Measurements from ENCODE around the gene AMPD3. TPM values are rescaled to one million over a fixed set of nuclear protein-coding genes. Genes with fewer than 3 reads are reported as not detected.
A peak's percentile ranks its signal among the peaks of the same experiment; 100 is the strongest.

The AMPD3 gene
- polyA plus RNA-seq, 1 donor (not counting 4 experiments of a cell fraction or from before 2014, with no cell fraction given), result 11.1 TPM

DNA sequence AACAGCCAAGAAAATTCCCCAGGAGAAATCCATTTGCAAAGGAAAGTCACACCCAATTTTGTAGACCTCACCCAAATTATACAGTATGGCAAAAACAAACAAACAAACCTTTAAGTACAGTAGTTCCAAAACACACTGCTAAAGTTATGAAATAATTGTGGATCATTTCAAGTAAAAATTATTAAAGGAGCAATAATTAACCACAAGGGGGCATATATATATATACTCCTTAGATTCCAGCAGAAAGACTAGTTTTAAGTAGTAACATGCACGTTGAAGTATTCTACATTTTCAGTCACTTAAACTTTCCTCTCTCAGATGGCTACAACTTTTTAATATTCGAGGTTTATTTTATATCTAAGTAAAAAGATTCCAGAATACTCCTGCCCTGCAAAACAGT, 59.1 kb downstream of the AMPD3 start:
- TF ChIP-seq EZH2 (IDR thresholded peaks at IDR 0.05; ENCODE audit: low read length), result no peak
- no peak for TF ChIP-seq CTCF (optimal IDR thresholded peaks at IDR 0.05 in 1 of 3, IDR thresholded peaks at IDR 0.05 in 1 of 3, conservative IDR thresholded peaks at IDR 0.05 in 1 of 3; ENCODE audit: extremely low read depth in 1 of 3, insufficient read depth in 2 of 3, low read length in 3 of 3)

GRCh38 chr11:10514709-10515108, 59.6 kb downstream of the AMPD3 start:
- H3K36me3 ChIP-seq (ENCODE audit: control insufficient read depth in 2 of 2, extremely low read depth in 1 of 2, insufficient read depth in 2 of 2, low read length in 2 of 2), result peaks cover 6% of the 10 kb centered on the region in 2 experiments
- no peaks in the 10 kb centered on the region for H3K9me3 ChIP-seq (ENCODE audit: control insufficient read depth, low read depth, low read length)
- no peak overlapping the region for H3K4me3 ChIP-seq (ENCODE audit: control insufficient read depth in 2 of 3, extremely low read depth in 1 of 3, insufficient read depth in 2 of 3, low read depth in 1 of 3, low read length in 3 of 3)
- TF ChIP-seq CTCF (optimal IDR thresholded peaks at IDR 0.05 in 1 of 3, IDR thresholded peaks at IDR 0.05 in 1 of 3, conservative IDR thresholded peaks at IDR 0.05 in 1 of 3; ENCODE audit: extremely low read depth in 1 of 3, insufficient read depth in 2 of 3, low read length in 3 of 3), result no peak
- no peak for TF ChIP-seq EZH2 (IDR thresholded peaks at IDR 0.05; ENCODE audit: low read length)
- H4K20me1 ChIP-seq (ENCODE audit: control insufficient read depth, extremely low read depth, insufficient read depth, low read length), result no peaks in the 10 kb centered on the region
- peaks cover 2% of the 10 kb centered on the region for H3K79me2 ChIP-seq (ENCODE audit: control insufficient read depth, insufficient read depth, low read length)
- no peak overlapping the region for H3K9ac ChIP-seq (ENCODE audit: control insufficient read depth, extremely low read depth, insufficient read depth, low read length)
- dilution Hi-C loops (cut with MboI; ENCODE audit: extremely low pct_ligation_motif_present, low sequenced_read_pairs), result loop anchor here (25.0 kb wide), 1 partner anchor 223 kb away; no protein-coding TSS in a partner anchor
- H3K4me2 ChIP-seq (ENCODE audit: control insufficient read depth, extremely low read depth, insufficient read depth, low read depth, low read length), result no peak overlapping the region
- H3K27me3 ChIP-seq (ENCODE audit: control insufficient read depth, extremely low read depth, insufficient read depth, low read length), result no peaks in the 10 kb centered on the region
- no peaks in the 10 kb centered on the region for H3K9me1 ChIP-seq (ENCODE audit: control insufficient read depth, extremely low read depth, insufficient read depth, low read length)
- no peak overlapping the region for H3K27ac ChIP-seq (ENCODE audit: control insufficient read depth, insufficient read depth, low read length)
- DNase-seq (ENCODE audit: low read depth, low spot score) (no peak), FAIRE-seq (no peak)
- H3K4me1 ChIP-seq (ENCODE audit: control insufficient read depth, extremely low read depth, insufficient read depth, low read length), result peaks cover 20% of the 10 kb centered on the region
- H2AFZ ChIP-seq (ENCODE audit: control insufficient read depth, low read length), result no peak overlapping the region

More for the DNA sequence above, 59.1 kb downstream of the AMPD3 start:
- Histone ChIP-seq H3K4me2 (ENCODE audit: control insufficient read depth, extremely low read depth, insufficient read depth, low read depth, low read length) (no peak overlapping the region), H3K79me2 (ENCODE audit: control insufficient read depth, insufficient read depth, low read length) (peaks cover 2% of the 10 kb centered on the region), H3K9ac (ENCODE audit: control insufficient read depth, extremely low read depth, insufficient read depth, low read length) (no peak overlapping the region), H3K4me1 (ENCODE audit: control insufficient read depth, extremely low read depth, insufficient read depth, low read length) (peaks cover 20% of the 10 kb centered on the region), H3K9me3 (ENCODE audit: control insufficient read depth, low read depth, low read length) (no peaks in the 10 kb centered on the region), H3K9me1 (ENCODE audit: control insufficient read depth, extremely low read depth, insufficient read depth, low read length) (no peaks in the 10 kb centered on the region), H2AFZ (ENCODE audit: control insufficient read depth, low read length) (no peak overlapping the region), H3K27ac (ENCODE audit: control insufficient read depth, insufficient read depth, low read length) (peak overlapping the region; percentile 10), H4K20me1 (ENCODE audit: control insufficient read depth, extremely low read depth, insufficient read depth, low read length) (no peaks in the 10 kb centered on the region), H3K4me3 (ENCODE audit: control insufficient read depth in 2 of 3, extremely low read depth in 1 of 3, insufficient read depth in 2 of 3, low read depth in 1 of 3, low read length in 3 of 3) (no peak overlapping the region), H3K36me3 (ENCODE audit: control insufficient read depth in 2 of 2, extremely low read depth in 1 of 2, insufficient read depth in 2 of 2, low read length in 2 of 2) (peaks cover 6% of the 10 kb centered on the region in 2 experiments), H3K27me3 (ENCODE audit: control insufficient read depth, extremely low read depth, insufficient read depth, low read length) (no peaks in the 10 kb centered on the region)
- FAIRE-seq, result no peak
- dilution Hi-C loops (cut with MboI; ENCODE audit: extremely low pct_ligation_motif_present, low sequenced_read_pairs), result loop anchor here (25.0 kb wide), 1 partner anchor 223 kb away; no protein-coding TSS in a partner anchor
- DNase-seq (ENCODE audit: low read depth, low spot score), result no peak

Data from keratinocyte (primary cell).